Measurements from ENCODE around the gene IARS1.

DNA sequence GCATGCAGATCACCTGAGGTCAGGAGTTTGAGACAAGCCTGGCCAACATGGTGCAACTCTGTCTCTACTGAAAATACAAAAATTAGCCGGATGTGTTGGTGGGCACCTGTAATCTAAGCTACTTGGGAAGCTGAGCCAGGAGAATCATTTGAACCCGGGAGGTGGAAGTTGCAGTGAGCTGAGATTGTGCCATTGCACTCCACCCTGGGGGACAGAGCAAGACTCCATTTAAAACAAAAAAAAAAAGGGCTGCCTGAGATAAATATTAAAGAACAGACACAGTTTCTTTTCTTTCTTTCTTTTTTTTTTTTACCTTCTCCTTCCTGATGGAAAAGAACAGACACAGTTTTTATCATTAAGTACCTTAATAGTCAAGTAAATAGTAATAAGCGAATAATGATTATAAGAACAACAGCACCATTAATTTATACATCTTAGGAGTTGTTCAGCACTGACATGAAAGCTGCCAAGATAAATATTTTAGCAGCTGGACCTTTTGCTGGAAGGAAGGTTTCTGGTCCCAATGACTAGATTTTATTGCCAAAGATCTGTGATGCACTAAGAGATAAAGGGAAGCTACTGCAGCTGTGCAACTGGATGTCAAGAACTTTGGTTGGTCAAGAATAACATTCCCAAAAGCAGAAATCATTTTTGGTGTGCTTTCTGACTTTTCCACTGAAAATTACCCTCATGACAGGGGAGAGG, 39.2 kb upstream of the IARS1 start:
- TF ChIP-seq CTCF (IDR thresholded peaks at IDR 0.05): no peak
- TF ChIP-seq POLR2A (IDR thresholded peaks at IDR 0.05): no peak

Measured in uterus (tissue), 2 donors.